ENCODE measurements around the gene AOPEP.

DNA sequence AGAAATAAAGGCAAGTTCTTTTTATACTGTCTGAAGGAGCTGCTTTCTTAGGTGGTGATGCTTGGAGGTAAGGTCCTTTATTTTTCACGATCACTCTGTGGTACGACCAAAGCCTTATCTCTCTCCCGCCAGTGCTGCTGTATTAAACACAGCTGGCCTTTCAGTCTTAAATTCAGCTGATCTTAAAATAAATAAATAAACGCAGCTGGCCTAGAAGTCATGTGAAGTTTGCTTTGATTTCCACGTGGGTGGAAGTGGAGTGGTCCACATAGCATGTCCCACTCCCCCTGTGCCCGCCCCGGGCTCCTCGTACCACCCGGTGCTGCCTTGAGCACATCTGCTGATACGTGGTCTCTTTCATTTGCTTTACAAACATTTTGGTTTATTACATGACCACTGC is 330.6 kb downstream of the AOPEP start:
- TF ChIP-seq POLR2A (IDR thresholded peaks at IDR 0.05; ENCODE audit: low read depth, low read length) (no peak), POLR2AphosphoS5 (IDR thresholded peaks at IDR 0.05; ENCODE audit: low read depth, low read length) (no peak), TAF1 (IDR thresholded peaks at IDR 0.05; ENCODE audit: low read depth, low read length) (no peak)

All from GM12891 (cell line).